ENCODE measurements around the gene NOTCH1.

Gene NOTCH1

GRCh38 chr9:136482793-136483588, 62.9 kb downstream of the NOTCH1 start, which contains the start of gene SEC16A:
TSS of gene SEC16A (minus strand) at chr9:136483040. CDS start at chr9:136477615, 5,425 bp downstream.
- peak; percentile 99 for DNase-seq

DNA sequence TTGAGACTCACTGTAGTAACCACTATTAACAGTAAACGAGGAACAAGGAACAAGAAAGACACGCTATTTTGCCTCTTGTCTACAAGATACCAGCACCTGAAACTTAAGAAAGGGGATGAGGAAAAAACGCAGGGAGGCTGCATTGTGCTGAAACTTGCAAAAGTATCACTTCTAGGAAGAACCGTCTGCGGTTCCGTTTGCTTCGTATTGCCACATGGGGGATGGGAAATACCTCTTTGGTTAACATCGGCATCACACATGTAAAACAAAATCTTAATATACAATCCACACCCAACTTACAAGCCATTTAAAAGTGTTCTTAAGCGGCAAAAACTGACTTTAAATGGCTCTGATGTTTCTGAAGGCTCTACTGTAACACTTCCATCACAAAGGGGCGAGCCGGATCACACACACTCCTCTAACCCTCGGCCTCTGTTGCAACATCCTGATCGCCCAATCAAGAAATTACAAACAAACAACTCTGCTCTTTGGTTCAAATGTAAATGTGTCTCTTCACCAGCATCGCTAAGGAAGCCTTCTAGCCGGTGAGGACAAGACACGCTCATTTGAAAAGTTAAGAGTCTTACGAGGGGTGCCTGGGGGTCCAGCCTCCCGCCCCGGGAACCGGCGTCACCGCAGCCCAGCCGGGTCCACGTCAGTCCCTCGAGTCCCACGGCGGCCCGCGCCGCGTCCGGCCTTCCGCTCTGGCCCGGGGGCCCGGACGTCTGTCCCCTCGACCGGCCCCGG, 63.6 kb downstream of the NOTCH1 start:
- peak; percentile 28 for DNase-seq

GRCh38 chr9:136481558-136481957, 64.3 kb downstream of the NOTCH1 start:
- DNase-seq, result no peak

DNA sequence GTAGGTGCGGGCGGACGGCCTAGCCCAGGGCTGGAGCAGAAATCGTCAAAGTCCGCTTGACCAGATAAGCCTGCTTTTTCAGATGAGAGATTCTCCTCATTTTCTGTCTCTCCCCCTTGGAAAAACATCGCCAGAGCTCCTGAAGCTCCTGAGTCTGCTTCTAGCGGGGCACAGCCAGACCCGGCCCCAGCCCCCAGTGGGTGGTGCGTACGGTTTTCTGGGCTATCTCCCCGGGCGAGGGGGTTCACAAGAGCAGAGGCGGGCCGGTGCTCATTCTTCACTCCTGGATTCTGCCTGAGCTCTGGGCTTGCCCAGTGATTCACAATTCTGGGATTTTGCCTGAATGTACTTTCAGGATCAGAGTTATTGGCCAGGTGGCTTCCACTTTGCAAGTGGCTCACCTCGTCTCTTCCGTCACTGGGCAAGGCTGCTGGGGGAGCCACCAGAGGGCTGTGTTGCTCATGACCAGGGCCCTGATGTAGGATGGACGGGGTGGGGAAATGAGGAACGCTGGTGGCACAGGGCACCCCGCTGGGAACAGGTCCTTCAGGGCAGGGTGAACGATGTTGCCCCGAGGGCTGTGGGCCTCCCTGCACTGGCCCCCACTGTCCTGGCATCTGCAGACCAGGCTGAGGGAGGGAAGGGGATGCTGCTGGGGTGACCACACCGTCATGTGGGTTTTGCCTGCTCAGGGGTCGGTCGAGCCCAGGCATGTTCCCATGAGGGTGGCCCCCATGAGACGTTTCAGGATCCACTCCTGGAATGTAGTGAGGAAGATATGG, 69.3 kb downstream of the NOTCH1 start:
- DNase-seq, result no peak

- DNase-seq, result no peak
Measured at GRCh38 chr9:136474974-136475865, 70.6 kb downstream of the NOTCH1 start.

- DNase-seq, result no peak
Measured at GRCh38 chr9:136474021-136474640, 71.7 kb downstream of the NOTCH1 start.

DNA sequence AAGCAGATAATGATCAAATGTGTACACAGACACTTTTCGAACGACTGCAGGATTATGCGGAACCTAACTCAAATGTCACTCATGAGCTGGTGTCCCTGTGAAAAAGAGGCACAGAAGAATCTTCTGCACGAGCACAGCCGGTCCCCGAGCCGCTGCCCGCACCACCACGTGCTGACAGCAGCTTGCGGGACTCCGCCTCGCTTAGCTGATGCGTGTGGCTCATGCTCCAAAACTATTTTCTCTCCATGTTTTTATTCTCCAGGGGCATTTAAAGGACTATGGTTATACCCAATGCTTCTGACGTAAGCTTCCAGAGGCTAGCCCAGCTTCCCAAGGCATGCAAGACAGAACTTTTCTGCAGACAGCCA, 72.5 kb downstream of the NOTCH1 start:
- DNase-seq, result no peak

GRCh38 chr9:136472640-136473353, 73.1 kb downstream of the NOTCH1 start:
- DNase-seq, result no peak

GRCh38 chr9:136471802-136472487, 73.9 kb downstream of the NOTCH1 start:
- DNase-seq, result no peak

DNA sequence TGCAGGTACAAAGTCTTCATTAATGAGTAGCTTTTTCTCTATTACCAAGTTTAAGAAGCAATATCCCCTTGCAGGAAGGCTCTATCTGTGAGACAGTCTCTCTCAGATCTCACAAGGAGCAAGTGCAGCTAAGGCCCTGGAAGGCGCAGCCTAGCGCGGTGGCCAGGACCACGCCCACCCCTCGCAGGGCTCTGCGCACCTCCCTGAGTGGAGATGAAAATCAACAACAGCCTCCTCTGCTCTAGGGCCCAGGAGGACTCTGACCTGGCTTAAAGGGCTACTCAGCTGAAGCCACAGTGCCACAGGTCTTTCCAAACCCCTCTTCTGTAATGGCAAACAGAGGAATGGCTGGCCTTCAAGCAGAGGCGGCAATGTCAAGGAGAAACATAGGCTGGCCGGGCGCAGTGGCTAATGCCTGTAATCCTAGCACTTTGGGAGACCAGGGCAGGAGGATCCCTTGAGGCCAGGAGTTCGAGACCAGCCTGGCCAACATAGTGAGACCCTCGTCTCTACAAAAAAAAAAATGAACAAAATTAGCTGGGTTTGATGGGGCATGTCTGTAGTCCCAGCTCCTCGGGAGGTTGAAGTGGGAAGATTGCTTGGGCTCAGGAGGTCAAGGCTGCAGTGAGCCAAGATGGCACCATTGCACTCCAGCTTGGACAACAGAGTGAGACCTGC, 74.9 kb downstream of the NOTCH1 start:
- no peak for DNase-seq

DNA sequence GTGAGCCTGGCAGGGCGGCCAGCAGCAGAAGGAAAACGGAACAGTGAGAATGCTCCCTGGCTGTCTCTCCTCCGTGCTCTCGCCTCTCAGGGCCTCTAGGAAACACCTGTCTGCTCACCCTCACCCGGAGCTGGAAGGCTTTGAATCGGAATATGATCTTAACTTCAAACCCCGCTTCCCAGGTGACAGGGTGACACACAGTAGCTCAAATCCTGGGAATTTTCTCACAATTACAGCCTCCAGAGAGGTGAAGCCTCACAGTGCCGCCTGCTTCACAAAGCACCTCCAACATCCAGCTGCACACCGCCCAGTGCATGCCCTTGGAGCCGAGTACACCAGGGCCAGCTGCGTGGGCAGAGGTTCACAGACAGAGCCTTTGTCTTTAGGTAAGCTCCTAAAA, 75.5 kb downstream of the NOTCH1 start:
- no peak for DNase-seq

DNA sequence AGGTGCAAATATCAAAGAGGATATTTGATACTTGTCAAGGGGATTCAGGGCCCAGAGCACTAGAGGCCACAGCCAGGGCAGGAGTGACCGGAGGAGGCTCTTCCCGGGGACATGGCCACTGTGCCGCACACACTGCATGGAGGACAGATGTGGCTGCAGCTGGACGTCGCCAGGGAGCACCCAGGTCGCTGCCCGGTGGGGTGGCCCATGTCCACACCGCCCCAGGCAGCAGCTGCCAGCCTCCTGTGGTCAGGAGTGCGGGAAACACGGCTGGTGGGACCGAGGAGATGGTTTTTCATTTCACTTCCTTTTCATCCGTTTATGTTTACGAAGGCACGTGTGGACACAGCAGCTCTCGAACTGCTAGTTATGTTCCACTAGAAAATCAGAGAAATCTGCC, 78.1 kb downstream of the NOTCH1 start:
- DNase-seq, result no peak

DNA sequence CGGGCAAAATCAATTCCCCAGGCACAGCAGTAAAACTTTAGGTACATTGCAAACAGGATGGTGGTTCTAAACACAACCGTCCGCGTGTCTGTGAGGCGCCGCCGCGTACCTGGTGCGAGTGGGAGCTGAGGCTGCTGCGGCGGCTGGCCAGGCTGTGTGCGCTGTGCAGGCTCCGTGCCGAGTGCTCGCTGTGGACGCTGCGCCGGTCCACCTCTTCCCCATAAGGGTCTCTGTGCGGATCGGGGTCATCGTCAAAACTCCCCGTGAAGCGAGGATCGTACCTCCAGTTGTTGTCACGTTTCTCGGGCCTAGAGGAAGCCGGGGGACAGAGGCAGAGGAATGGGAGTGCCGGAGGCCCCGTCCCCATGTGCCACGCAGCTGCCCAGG, 79.7 kb downstream of the NOTCH1 start:
- no peak for DNase-seq

DNA sequence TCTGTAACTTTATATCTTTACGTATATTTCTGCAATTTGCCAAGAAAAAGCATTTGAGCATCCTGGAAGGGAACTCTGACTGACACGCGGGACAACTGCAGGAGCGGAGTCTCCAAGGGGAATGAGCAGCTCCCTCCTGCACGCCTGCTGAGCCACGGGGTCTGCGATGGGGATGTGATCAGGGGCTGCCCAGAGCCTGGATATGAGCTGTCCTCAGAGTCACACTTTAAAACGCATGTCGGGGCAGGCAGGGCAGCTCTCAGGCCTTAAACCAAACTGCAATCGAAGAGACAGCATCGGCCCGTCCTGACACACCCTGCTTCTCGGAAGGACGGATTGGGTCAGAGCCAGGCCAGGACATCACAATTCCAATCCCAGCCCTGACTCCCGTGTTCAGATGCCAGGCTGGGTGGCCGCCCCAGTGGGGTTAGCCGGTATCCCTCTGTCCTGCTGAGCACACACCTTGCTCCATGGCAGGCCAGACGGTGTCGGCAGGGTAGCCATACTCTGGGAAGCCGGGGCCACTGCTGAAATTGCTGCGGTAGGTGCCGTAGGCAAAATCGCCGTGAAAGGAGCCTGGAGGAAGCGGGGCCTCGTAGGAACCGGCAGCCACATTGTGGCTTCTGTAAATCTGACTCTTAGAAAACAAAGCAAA, 80.2 kb downstream of the NOTCH1 start:
- no peak for DNase-seq

DNA sequence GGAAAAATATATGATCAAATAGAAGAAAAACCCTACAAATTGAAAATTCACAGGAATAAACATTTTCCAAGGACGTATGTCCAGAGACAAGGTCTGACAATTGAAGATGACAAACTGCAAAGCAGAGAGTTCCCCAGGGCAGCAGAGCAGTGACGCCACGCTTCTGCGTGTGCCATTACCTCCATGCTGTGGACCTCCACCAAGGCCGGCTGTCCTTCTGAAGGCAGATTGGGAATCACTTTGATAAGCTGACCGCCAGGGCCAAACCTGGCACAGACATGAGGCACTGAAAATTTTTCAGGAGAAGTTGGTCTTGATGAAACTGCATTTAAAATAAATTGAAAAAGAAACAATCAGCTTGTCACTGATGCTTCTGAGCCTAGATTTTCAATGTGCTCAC, 81.6 kb downstream of the NOTCH1 start:
- no peak for DNase-seq

DNA sequence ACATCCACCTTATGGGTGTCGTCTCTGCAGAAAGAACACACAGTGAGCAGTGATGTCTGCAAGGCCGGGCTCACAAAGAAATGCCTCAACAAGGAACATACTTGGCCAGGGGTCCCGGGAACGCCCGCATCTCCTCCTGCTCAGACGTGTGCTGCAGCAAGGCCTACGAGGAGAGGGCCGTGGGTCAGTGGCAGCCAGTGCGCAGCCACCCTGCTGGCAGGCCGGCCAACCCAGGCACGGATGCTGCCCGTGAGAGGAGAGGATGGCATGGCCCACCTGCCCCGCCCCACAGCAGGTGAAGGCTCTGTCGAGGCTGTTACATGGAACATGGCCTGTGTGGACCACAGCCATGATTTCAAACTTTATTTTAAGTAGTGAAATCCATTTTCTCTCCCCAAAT, 82.3 kb downstream of the NOTCH1 start:
- DNase-seq, result no peak

DNA sequence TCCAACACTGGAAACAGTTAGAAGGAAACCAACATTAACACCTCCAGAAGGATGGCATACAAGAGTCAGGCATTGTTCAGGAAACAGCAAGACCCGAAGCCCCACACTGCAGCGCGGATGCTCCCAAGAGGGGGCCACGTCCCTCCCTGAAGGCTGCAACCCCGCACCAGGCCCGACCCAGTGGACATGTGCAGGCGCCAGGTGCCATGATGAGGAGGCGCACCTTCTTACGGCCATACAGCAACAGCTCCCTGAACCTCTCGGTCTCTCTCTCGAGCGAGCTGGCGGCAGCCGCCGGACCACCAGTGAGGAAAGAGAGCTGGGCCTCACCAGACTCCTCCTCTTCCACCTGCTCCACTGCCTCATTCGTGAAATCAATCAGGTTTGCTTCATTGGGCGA, 83.2 kb downstream of the NOTCH1 start:
- no peak for DNase-seq

DNA sequence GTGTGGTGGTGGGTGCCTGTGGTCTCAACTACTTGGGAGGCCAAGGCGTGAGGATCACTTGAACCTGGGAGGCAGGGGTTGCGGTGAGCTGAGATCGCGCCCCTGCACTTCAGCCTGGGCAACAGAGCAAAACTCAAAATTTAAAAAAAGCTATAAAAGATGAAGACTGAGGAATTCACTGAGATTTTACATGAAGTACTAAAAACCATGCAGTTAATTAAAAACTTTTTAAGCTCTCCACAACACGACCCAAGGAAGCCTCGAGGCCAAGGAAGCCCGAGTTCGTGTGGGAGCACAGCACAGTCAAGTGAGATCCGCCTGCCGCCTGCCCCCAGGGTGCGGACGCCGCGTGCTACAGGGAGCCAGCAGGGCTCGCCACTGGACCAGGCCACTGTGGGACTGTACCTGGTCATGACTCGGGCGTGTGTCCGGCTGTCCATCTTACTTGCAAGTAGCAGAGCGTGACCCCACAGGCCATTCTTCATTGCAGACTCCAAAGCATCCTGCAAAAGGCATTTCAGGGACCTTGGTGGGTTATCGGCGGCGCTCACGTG, 85.0 kb downstream of the NOTCH1 start:
- no peak for DNase-seq

DNA sequence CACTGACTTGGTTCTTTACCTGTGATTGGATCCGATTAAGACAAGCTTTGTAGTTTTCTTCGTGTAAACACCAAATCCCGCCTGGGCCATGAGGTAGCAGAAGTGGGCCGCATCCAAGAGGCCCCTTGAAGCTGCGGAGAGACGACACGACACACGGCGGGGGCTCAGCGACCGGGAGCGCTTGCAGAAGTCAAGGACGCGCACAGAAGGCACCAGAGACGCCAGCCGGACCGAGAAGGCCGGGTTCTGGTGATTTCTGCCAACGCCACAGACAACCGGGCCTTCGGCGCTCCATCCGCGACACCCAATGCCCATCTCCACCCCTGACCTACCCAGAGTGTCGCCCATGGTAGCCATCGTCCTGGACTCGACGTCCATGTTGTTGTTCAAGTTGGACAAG, 86.4 kb downstream of the NOTCH1 start:
- no peak for DNase-seq

Measured in activated naive CD4-positive, alpha-beta T cell treated with Interleukin-2 at 50 U/mL for 16 hours (primary cell).